HG02943 (cell line): Measurements from ENCODE around the gene ZSCAN20.
A peak's percentile ranks its signal among the peaks of the same experiment; 100 is the strongest.

Source experiments
- ATAC-seq: cut with Tn5 transposase; IDR thresholded peaks from one replicate; pipeline ENCODE4 v1.9.1; 2021; ENCODE audit warnings: mild to moderate bottlenecking, low read depth, moderate library complexity; ENCODE audit not compliant: unreplicated experiment

The ZSCAN20 gene

GRCh38 chr1:33443080-33443704 lies 29.3 kb upstream of the ZSCAN20 start:
- ATAC-seq = no peak

- no peak for ATAC-seq
These were observed 28.7 kb upstream of the ZSCAN20 start for GRCh38 chr1:33443705-33444180.

- no peak for ATAC-seq
These were observed 27.3 kb upstream of the ZSCAN20 start for GRCh38 chr1:33445108-33445507.

GRCh38 chr1:33446590-33446989 lies 25.9 kb upstream of the ZSCAN20 start:
- no peak for ATAC-seq

GRCh38 chr1:33454646-33455282 lies 17.7 kb upstream of the ZSCAN20 start:
- ATAC-seq = no peak

- ATAC-seq = no peak
These were observed 16.6 kb upstream of the ZSCAN20 start for GRCh38 chr1:33455539-33456501.

- no peak for ATAC-seq
These were observed 16.0 kb upstream of the ZSCAN20 start for GRCh38 chr1:33456502-33456886.

- no peak for ATAC-seq
These were observed 12.8 kb upstream of the ZSCAN20 start for GRCh38 chr1:33459691-33460090.

- ATAC-seq = no peak
These were observed 12.3 kb upstream of the ZSCAN20 start for GRCh38 chr1:33460144-33460543.

- peak; percentile 59 for ATAC-seq
These were observed 11.4 kb upstream of the ZSCAN20 start for GRCh38 chr1:33460947-33461629.

GRCh38 chr1:33462405-33463164 lies 9.9 kb upstream of the ZSCAN20 start:
- no peak for ATAC-seq

- ATAC-seq = no peak
These were observed 7.9 kb upstream of the ZSCAN20 start for GRCh38 chr1:33464552-33464951.

GRCh38 chr1:33465316-33465715 lies 7.1 kb upstream of the ZSCAN20 start:
- no peak for ATAC-seq

GRCh38 chr1:33466159-33466558 lies 6.3 kb upstream of the ZSCAN20 start:
- ATAC-seq = no peak

- no peak for ATAC-seq
These were observed 4.4 kb upstream of the ZSCAN20 start for GRCh38 chr1:33468011-33468410.

- ATAC-seq = no peak
These were observed 3.9 kb upstream of the ZSCAN20 start for GRCh38 chr1:33468531-33468930.

GRCh38 chr1:33468967-33469366 lies 3.5 kb upstream of the ZSCAN20 start:
- no peak for ATAC-seq

GRCh38 chr1:33469691-33470090 lies 2.8 kb upstream of the ZSCAN20 start:
- no peak for ATAC-seq

- no peak for ATAC-seq
These were observed 1.9 kb upstream of the ZSCAN20 start for GRCh38 chr1:33470495-33471012.

- ATAC-seq = no peak
These were observed 1.0 kb upstream of the ZSCAN20 start for GRCh38 chr1:33471416-33471815.
